ENCODE data around the gene KRTAP5-2. TPM values are rescaled to one million over a fixed set of nuclear protein-coding genes. Genes with fewer than 3 reads are reported as not detected.

The KRTAP5-2 gene
- total RNA-seq, 1 experiment from 2014 or later, result not detected

DNA sequence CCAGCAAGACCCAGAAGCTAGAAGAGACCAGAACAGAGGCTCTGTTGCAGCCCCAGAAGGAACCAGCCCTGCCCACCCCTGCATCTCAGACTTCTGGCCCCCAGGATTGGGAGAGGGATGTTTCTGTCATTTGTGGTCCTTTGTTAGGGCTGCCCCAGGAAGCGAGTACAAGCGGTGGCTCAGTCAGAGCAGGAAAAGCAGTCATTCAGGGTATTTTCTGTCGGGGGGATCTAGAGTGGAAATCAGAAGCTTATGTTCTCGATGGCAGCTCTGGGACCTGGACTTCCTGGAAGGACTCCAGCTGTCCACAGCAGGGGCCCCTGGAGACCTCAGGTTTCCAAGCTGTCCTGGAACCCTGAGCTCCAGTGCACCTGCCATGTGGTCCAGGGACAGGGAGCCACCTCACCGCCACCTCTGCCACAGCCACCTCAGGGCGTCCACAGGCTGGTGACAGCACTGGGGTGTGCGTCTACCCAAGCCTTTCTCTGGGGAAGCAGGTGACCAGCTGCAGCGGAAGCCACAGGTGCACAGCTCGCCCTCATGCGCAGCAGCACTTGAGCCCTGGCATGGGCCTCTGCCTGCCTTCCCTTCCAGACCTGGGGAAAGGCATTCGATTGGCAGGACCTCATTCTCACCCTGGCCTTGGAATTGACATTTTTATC, 34.1 kb upstream of the KRTAP5-2 start:
- Histone ChIP-seq H3K9ac (ENCODE audit: extremely low read depth, insufficient read length, low read length) (no peak overlapping the region), H3K79me2 (ENCODE audit: insufficient read depth, low read length) (no peaks in the 10 kb centered on the region), H3K18ac (ENCODE audit: insufficient read length, low read depth, low read length) (no peak overlapping the region), H3K27ac (ENCODE audit: insufficient read length, low read depth, low read length) (no peak overlapping the region), H3K9me3 (ENCODE audit: control insufficient read depth, low read depth, low read length) (no peaks in the 10 kb centered on the region), H2AK5ac (ENCODE audit: insufficient read length, low read length) (no peak overlapping the region), H3K27me3 (ENCODE audit: insufficient read depth, low read length) (no peaks in the 10 kb centered on the region; the same call in 1 of the 2 replicates), H3T11ph (ENCODE audit: low read length) (no peak overlapping the region), H4K5ac (ENCODE audit: insufficient read length, low read depth, low read length) (no peak overlapping the region), H3K14ac (ENCODE audit: insufficient read depth, low read length) (no peak overlapping the region; the same call in 1 of the 2 replicates), H3K4me2 (ENCODE audit: insufficient read depth, insufficient read length, low read length) (no peak overlapping the region), H3K23ac (ENCODE audit: insufficient read length, low read depth, low read length) (no peak overlapping the region), H4K91ac (ENCODE audit: insufficient read length, low read depth, low read length) (no peak overlapping the region), H2BK15ac (ENCODE audit: low read depth, low read length) (no peak overlapping the region), H3K79me1 (ENCODE audit: insufficient read depth, low read depth, low read length, poor library complexity, severe bottlenecking) (no peaks in the 10 kb centered on the region), H4K8ac (replicated peaks; ENCODE audit: insufficient read length, low read depth, low read length) (no peak overlapping the region), H4K20me1 (ENCODE audit: control insufficient read depth, insufficient read depth, insufficient read length) (no peaks in the 10 kb centered on the region), H3K23me2 (ENCODE audit: insufficient read length, low read depth, low read length, poor library complexity, severe bottlenecking) (no peaks in the 10 kb centered on the region), H2BK20ac (ENCODE audit: low read depth, low read length, poor library complexity, severe bottlenecking) (no peak overlapping the region), H2BK5ac (ENCODE audit: insufficient read length, low read length) (no peak overlapping the region), H3K4ac (ENCODE audit: low read depth, low read length) (no peak overlapping the region), H3K4me1 (ENCODE audit: insufficient read depth, low read length) (no peaks in the 10 kb centered on the region; the same call in 1 of the 2 replicates), H2BK12ac (ENCODE audit: insufficient read length, low read depth, low read length) (no peak overlapping the region), H2AFZ (ENCODE audit: low read length) (no peak overlapping the region), H3K56ac (ENCODE audit: insufficient read length, low read depth, low read length) (no peak overlapping the region), H2BK120ac (ENCODE audit: low read depth, low read length, poor library complexity, severe bottlenecking) (no peak overlapping the region)
- peaks cover 62% of the 10 kb centered on the region for H3K27me3 Mint-ChIP-seq (ENCODE audit: low read depth)
- no CpG with 5 or more reads among the region's 11 CpGs for WGBS (ENCODE audit: extremely low coverage, insufficient read length, low lambda C conversion rate)
- DNase-seq, result no peak
- TF ChIP-seq CTCF (conservative IDR thresholded peaks at IDR 0.05), result no peak
- H3K27ac Mint-ChIP-seq, result no peak overlapping the region; a peak in 1 of 7 replicates
- no peak overlapping the region for H3K4me3 Mint-ChIP-seq
- H3K4me1 Mint-ChIP-seq, result peaks cover 6 to 7% of the 10 kb centered on the region in 2 experiments
- H3K36me3 Mint-ChIP-seq (ENCODE audit: insufficient read depth in 1 of 3, low read depth in 3 of 3), result no peaks in the 10 kb centered on the region
- H3K9me3 Mint-ChIP-seq, result no peaks in the 10 kb centered on the region

Data from H9 (cell line).